ENCODE results near the gene ZBTB32. TPM values are rescaled to one million over a fixed set of nuclear protein-coding genes. Genes with fewer than 3 reads are reported as not detected.

The ZBTB32 gene
- total RNA-seq, 2 donors from 2014 or later, result not detected

GRCh38 chr19:35720163-35720524 lies 15.8 kb downstream of the ZBTB32 start:
- DNase-seq (ENCODE audit: low spot score), result no peak
- Histone ChIP-seq H3K27ac (no peak overlapping the region), H3K27me3 (replicated peaks; ENCODE audit: insufficient read depth) (no peaks in the 10 kb centered on the region), H3K4me3 (no peak overlapping the region), H3K4me1 (ENCODE audit: control insufficient read depth in 1 of 2, low read depth in 2 of 2) (peaks cover 16 to 26% of the 10 kb centered on the region in 2 donors), H3K36me3 (peaks cover 45% of the 10 kb centered on the region), H3K9me3 (no peaks in the 10 kb centered on the region)
- TF ChIP-seq CTCF (IDR thresholded peaks at IDR 0.05), result no peak
- ATAC-seq (ENCODE audit: insufficient number of reproducible peaks, low FRiP score, low read depth), result no peak

GRCh38 chr19:35720648-35721047 lies 16.3 kb downstream of the ZBTB32 start:
- DNase-seq (ENCODE audit: low spot score) (no peak), ATAC-seq (ENCODE audit: insufficient number of reproducible peaks, low FRiP score, low read depth) (no peak)
- Histone ChIP-seq H3K36me3 (peaks cover 50% of the 10 kb centered on the region), H3K27ac (no peak overlapping the region), H3K4me1 (ENCODE audit: control insufficient read depth in 1 of 2, low read depth in 2 of 2) (peaks cover 15 to 23% of the 10 kb centered on the region in 2 donors), H3K27me3 (replicated peaks; ENCODE audit: insufficient read depth) (no peaks in the 10 kb centered on the region), H3K9me3 (no peaks in the 10 kb centered on the region), H3K4me3 (no peak overlapping the region)
- no peak for TF ChIP-seq CTCF (IDR thresholded peaks at IDR 0.05)

GRCh38 chr19:35721374-35721773 lies 17.0 kb downstream of the ZBTB32 start:
- no peak overlapping the region for H3K27ac ChIP-seq
- no peak overlapping the region for H3K4me3 ChIP-seq
- H3K9me3 ChIP-seq, result no peaks in the 10 kb centered on the region
- no peaks in the 10 kb centered on the region for H3K27me3 ChIP-seq (replicated peaks; ENCODE audit: insufficient read depth)
- DNase-seq (ENCODE audit: low spot score), result no peak
- no peak for ATAC-seq (ENCODE audit: insufficient number of reproducible peaks, low FRiP score, low read depth)
- peaks cover 57% of the 10 kb centered on the region for H3K36me3 ChIP-seq
- H3K4me1 ChIP-seq (ENCODE audit: control insufficient read depth in 1 of 2, low read depth in 2 of 2), result peaks cover 9 to 16% of the 10 kb centered on the region in 2 donors
- no peak for TF ChIP-seq CTCF (IDR thresholded peaks at IDR 0.05)

- no peaks in the 10 kb centered on the region for H3K27me3 ChIP-seq (replicated peaks; ENCODE audit: insufficient read depth)
- no peak overlapping the region for H3K4me3 ChIP-seq
- no peak for ATAC-seq (ENCODE audit: insufficient number of reproducible peaks, low FRiP score, low read depth)
- H3K27ac ChIP-seq, result no peak overlapping the region
- peaks cover 68% of the 10 kb centered on the region for H3K36me3 ChIP-seq
- TF ChIP-seq CTCF (IDR thresholded peaks at IDR 0.05), result no peak
- peaks cover 9 to 16% of the 10 kb centered on the region in 2 donors for H3K4me1 ChIP-seq (ENCODE audit: control insufficient read depth in 1 of 2, low read depth in 2 of 2)
- H3K9me3 ChIP-seq, result no peaks in the 10 kb centered on the region
- DNase-seq (ENCODE audit: low spot score), result no peak
These were observed 18.1 kb downstream of the ZBTB32 start for GRCh38 chr19:35722461-35722860.

GRCh38 chr19:35722897-35723296 lies 18.5 kb downstream of the ZBTB32 start:
- Histone ChIP-seq H3K27me3 (replicated peaks; ENCODE audit: insufficient read depth) (no peaks in the 10 kb centered on the region), H3K4me1 (ENCODE audit: control insufficient read depth in 1 of 2, low read depth in 2 of 2) (peaks cover 9 to 16% of the 10 kb centered on the region in 2 donors), H3K27ac (no peak overlapping the region), H3K4me3 (no peak overlapping the region), H3K36me3 (peaks cover 72% of the 10 kb centered on the region), H3K9me3 (no peaks in the 10 kb centered on the region)
- no peak for TF ChIP-seq CTCF (IDR thresholded peaks at IDR 0.05)
- DNase-seq (ENCODE audit: low spot score) (no peak), ATAC-seq (ENCODE audit: insufficient number of reproducible peaks, low FRiP score, low read depth) (no peak)

Data from thoracic aorta (tissue), 2 donors.